HepG2 (cell line): ENCODE measurements around the gene ZNF625. TPM values are rescaled to one million over a fixed set of nuclear protein-coding genes. Genes with fewer than 3 reads are reported as not detected.

ENCODE experiments used
- AHR ChIP-seq: IDR thresholded peaks from 2 replicates; pipeline ENCODE4 v1.6.1; 2018; ENCODE audit warnings: missing genetic modification reagents, missing compliant biosample characterization
- ATAD3A ChIP-seq: sonication (generic); formaldehyde crosslinking; IDR thresholded peaks from 2 replicates; pipeline ENCODE4 v1.4.0; 2020; ENCODE audit warnings: missing genetic modification reagents
- IRX3 ChIP-seq: sonication (generic); formaldehyde crosslinking; IDR thresholded peaks from 2 replicates; pipeline ENCODE4 v1.8.1; 2023; ENCODE audit warnings: mild to moderate bottlenecking, low read depth, missing genetic modification reagents, borderline replicate concordance
- NAIF1 ChIP-seq: sonication (generic); formaldehyde crosslinking; IDR thresholded peaks from 2 replicates; pipeline ENCODE4 v1.5.0; 2020; ENCODE audit warnings: mild to moderate bottlenecking, missing genetic modification reagents, borderline replicate concordance
- NFKB2 ChIP-seq: sonication (generic); formaldehyde crosslinking; IDR thresholded peaks from 2 replicates; pipeline ENCODE4 v1.4.0; 2020; ENCODE audit warnings: missing genetic modification reagents, borderline replicate concordance
- RAD21 ChIP-seq: fragments of 450-650 bp; formaldehyde crosslinking; IDR thresholded peaks from 2 replicates; pipeline ENCODE4 v1.5.0; 2020; ENCODE audit warnings: mild to moderate bottlenecking
- SMYD3 ChIP-seq: sonication (generic); formaldehyde crosslinking; IDR thresholded peaks from 2 replicates; pipeline ENCODE4 v1.8.1; 2023; ENCODE audit warnings: mild to moderate bottlenecking, missing genetic modification reagents
- YEATS4 ChIP-seq: sonication (generic); formaldehyde crosslinking; IDR thresholded peaks from 2 replicates; pipeline ENCODE4 v1.4.0; 2020; ENCODE audit warnings: missing genetic modification reagents, borderline replicate concordance
- ZC3H13 ChIP-seq: sonication (generic); formaldehyde crosslinking; IDR thresholded peaks from 2 replicates; pipeline ENCODE4 v1.8.1; 2023; ENCODE audit warnings: mild to moderate bottlenecking, missing genetic modification reagents, moderate library complexity
- ZNF44 ChIP-seq: sonication (generic); formaldehyde crosslinking; IDR thresholded peaks from 2 replicates; pipeline ENCODE4 v1.5.1; 2020; ENCODE audit warnings: mild to moderate bottlenecking, missing genetic modification reagents
- ZNF496 ChIP-seq: sonication (generic); formaldehyde crosslinking; IDR thresholded peaks from 2 replicates; pipeline ENCODE4 v1.8.1; 2023; ENCODE audit warnings: mild to moderate bottlenecking, moderate library complexity, missing genetic modification reagents; ENCODE audit not compliant: insufficient replicate concordance
- ZNF605 ChIP-seq: sonication (generic); formaldehyde crosslinking; IDR thresholded peaks from 2 replicates; pipeline ENCODE4 v1.8.0; 2022; ENCODE audit warnings: mild to moderate bottlenecking, missing genetic modification reagents
- ZNF724P ChIP-seq: sonication (generic); formaldehyde crosslinking; IDR thresholded peaks from 2 replicates; pipeline ENCODE4 v1.8.0; 2022; ENCODE audit warnings: missing genetic modification reagents, borderline replicate concordance
- polyA plus RNA-seq, 8 experiments: library from polyadenylated mRNA; depleted of rRNA in 3 of 8; stranded (reverse) in 7 of 8; unstranded in 1 of 8; fragments of >200 nt; fragmentation: Illumina TruSeq in 4 of 8; extraction: Trizol in 4 of 8; gene quantifications; 2 replicates each; pipeline versions ENCODE4 v1.2.1 to v1.2.3, GENCODE V29; 2011 to 2016; ENCODE audit warnings: low read depth in 4 of 8, missing spikeins in 1 of 8, mixed read lengths in 1 of 8; ENCODE audit not compliant: insufficient read depth in 1 of 8
- total RNA-seq, 5 experiments: library from RNA; depleted of rRNA; stranded (reverse); fragments of >200 nt; fragmentation: Illumina TruSeq; extraction: Trizol; gene quantifications; 2 replicates each; pipeline ENCODE4 v1.2.3, GENCODE V29; 2016; ENCODE audit warnings: low read depth in 1 of 5
- TF ChIP-seq, protein P1 (sequence below): sonication (generic); formaldehyde crosslinking; IDR thresholded peaks from 2 replicates; pipeline ENCODE4 v1.4.0; 2020; ENCODE audit warnings: missing genetic modification reagents
- TF ChIP-seq, protein P2 (sequence below): sonication (generic); formaldehyde crosslinking; IDR thresholded peaks from 2 replicates; pipeline ENCODE4 v1.4.0; 2020; ENCODE audit warnings: missing genetic modification reagents, borderline replicate concordance
- TF ChIP-seq, protein P3 (sequence below): IDR thresholded peaks from 2 replicates; pipeline ENCODE4 v1.6.1; 2012; ENCODE audit warnings: inconsistent platforms
- TF ChIP-seq, protein P4 (sequence below), 2 experiments: sonication (generic) in 1 of 2; formaldehyde crosslinking in 1 of 2; IDR thresholded peaks; 2 replicates each; pipeline versions ENCODE4 v1.6.1 to v1.9.0; 2014 to 2022; ENCODE audit warnings: antibody characterized with exemption in 1 of 2, borderline replicate concordance in 1 of 2, inconsistent platforms in 1 of 2, low read depth in 1 of 2, missing genetic modification reagents in 1 of 2
- TF ChIP-seq, protein P5 (sequence below): sonication (generic); formaldehyde crosslinking; IDR thresholded peaks from 2 replicates; pipeline ENCODE4 v1.4.0; 2020; ENCODE audit warnings: mild to moderate bottlenecking, missing genetic modification reagents

Gene ZNF625
- total and polyA plus RNA-seq, 2 of the 13 experiments (the other 11 are each of a cell fraction or from before 2014, with no cell fraction given), result 1.7 to 12.2 TPM

DNA sequence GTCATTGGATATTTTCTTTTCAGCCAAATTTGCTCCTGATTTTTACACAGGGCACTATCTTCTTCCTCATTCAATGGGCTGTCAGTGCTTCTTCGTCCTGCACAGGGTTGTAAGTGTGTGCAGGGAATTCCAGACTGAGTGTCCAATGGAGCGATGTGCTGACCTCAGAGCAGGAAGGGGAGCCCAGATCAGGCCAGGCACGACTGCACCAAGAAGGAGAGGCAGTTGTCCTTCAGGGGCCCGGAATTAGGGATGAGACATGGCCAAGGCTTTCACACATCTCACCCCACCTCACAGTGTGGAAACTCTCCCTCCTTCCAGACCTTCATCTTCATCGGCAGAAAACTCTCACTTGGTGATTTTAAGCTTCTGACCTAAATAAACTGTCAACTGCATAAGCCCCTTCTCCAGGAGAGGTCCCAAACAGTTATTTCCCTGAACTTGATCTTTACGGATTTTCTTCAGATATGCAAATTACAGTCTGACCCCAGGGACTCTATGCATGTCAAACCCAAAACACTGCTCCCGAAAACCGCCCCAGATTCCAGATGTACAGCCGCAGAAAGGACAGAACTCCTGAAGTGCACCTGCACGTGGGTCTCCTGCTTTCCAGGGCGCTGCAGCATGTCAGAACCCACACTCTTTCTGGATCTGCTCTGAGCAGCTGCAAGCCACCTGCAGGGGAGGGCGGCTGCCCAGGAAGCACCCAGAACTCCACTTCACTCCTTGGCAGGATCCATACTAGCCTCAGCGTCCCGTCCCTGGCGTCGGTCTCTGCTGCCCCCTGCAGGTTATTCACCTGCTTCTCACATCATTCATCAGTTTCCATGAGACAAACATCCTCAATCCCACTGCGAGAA, 15.8 kb downstream of the ZNF625 start (continued):
- TF ChIP-seq, protein P1, sequence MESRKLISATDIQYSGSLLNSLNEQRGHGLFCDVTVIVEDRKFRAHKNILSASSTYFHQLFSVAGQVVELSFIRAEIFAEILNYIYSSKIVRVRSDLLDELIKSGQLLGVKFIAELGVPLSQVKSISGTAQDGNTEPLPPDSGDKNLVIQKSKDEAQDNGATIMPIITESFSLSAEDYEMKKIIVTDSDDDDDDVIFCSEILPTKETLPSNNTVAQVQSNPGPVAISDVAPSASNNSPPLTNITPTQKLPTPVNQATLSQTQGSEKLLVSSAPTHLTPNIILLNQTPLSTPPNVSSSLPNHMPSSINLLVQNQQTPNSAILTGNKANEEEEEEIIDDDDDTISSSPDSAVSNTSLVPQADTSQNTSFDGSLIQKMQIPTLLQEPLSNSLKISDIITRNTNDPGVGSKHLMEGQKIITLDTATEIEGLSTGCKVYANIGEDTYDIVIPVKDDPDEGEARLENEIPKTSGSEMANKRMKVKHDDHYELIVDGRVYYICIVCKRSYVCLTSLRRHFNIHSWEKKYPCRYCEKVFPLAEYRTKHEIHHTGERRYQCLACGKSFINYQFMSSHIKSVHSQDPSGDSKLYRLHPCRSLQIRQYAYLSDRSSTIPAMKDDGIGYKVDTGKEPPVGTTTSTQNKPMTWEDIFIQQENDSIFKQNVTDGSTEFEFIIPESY, result no peak
- TF ChIP-seq ZNF605 (CRISPR knock-in tag) (0 out of 2 replicates have a peak, but pooled peaks have one; percentile 42), RAD21 (peak; percentile 88), AHR (CRISPR knock-in tag) (no peak), ZNF44 (CRISPR knock-in tag) (0 out of 2 replicates have a peak, but pooled peaks have one; percentile 8), YEATS4 (CRISPR knock-in tag) (no peak), IRX3 (CRISPR knock-in tag) (no peak), ZC3H13 (CRISPR knock-in tag) (0 out of 2 replicates have a peak, but pooled peaks have one; percentile 72), SMYD3 (CRISPR knock-in tag) (no peak), NAIF1 (CRISPR knock-in tag) (no peak), ZNF496 (CRISPR knock-in tag) (no peak), ZNF724P (CRISPR knock-in tag) (no peak), NFKB2 (peak; percentile 65; the same call in 1 of the 2 replicates), ATAD3A (CRISPR knock-in tag) (no peak)
- TF ChIP-seq, protein P2, sequence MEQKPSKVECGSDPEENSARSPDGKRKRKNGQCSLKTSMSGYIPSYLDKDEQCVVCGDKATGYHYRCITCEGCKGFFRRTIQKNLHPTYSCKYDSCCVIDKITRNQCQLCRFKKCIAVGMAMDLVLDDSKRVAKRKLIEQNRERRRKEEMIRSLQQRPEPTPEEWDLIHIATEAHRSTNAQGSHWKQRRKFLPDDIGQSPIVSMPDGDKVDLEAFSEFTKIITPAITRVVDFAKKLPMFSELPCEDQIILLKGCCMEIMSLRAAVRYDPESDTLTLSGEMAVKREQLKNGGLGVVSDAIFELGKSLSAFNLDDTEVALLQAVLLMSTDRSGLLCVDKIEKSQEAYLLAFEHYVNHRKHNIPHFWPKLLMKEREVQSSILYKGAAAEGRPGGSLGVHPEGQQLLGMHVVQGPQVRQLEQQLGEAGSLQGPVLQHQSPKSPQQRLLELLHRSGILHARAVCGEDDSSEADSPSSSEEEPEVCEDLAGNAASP (CRISPR knock-in tag), result 0 out of 2 replicates have a peak, but pooled peaks have one; percentile 32
- TF ChIP-seq, protein P3, sequence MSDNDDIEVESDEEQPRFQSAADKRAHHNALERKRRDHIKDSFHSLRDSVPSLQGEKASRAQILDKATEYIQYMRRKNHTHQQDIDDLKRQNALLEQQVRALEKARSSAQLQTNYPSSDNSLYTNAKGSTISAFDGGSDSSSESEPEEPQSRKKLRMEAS, result peak; percentile 34; the same call in 1 of the 2 replicates
- TF ChIP-seq, protein P4, sequence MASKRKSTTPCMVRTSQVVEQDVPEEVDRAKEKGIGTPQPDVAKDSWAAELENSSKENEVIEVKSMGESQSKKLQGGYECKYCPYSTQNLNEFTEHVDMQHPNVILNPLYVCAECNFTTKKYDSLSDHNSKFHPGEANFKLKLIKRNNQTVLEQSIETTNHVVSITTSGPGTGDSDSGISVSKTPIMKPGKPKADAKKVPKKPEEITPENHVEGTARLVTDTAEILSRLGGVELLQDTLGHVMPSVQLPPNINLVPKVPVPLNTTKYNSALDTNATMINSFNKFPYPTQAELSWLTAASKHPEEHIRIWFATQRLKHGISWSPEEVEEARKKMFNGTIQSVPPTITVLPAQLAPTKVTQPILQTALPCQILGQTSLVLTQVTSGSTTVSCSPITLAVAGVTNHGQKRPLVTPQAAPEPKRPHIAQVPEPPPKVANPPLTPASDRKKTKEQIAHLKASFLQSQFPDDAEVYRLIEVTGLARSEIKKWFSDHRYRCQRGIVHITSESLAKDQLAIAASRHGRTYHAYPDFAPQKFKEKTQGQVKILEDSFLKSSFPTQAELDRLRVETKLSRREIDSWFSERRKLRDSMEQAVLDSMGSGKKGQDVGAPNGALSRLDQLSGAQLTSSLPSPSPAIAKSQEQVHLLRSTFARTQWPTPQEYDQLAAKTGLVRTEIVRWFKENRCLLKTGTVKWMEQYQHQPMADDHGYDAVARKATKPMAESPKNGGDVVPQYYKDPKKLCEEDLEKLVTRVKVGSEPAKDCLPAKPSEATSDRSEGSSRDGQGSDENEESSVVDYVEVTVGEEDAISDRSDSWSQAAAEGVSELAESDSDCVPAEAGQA (IDR thresholded peaks at IDR 0.05; ENCODE audit: low read depth), result no peak
- TF ChIP-seq, protein P4 (CRISPR knock-in tag; IDR thresholded peaks at IDR 0.05; ENCODE audit: borderline replicate concordance), result no peak
- TF ChIP-seq, protein P5, sequence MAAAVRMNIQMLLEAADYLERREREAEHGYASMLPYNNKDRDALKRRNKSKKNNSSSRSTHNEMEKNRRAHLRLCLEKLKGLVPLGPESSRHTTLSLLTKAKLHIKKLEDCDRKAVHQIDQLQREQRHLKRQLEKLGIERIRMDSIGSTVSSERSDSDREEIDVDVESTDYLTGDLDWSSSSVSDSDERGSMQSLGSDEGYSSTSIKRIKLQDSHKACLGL (CRISPR knock-in tag), result 0 out of 2 replicates have a peak, but pooled peaks have one; percentile 35
